ENCODE results near the gene GLCE. TPM values are rescaled to one million over a fixed set of nuclear protein-coding genes. Genes with fewer than 3 reads are reported as not detected.
A peak's percentile ranks its signal among the peaks of the same experiment; 100 is the strongest.

GLCE gene
- total and polyA plus RNA-seq, 9 of the 15 experiments (the other 6 are each of a cell fraction or from before 2014, with no cell fraction given): 4.6 to 12.3 (median 10.6) TPM

GRCh38 chr15:69194854-69195253 is 34.4 kb downstream of the GLCE start:
- no peak overlapping the region for H3K9ac ChIP-seq (ENCODE audit: insufficient read depth in 1 of 2, low read depth in 2 of 2, low read length in 2 of 2)
- no peaks in the 10 kb centered on the region for H3K9me1 ChIP-seq (ENCODE audit: control insufficient read depth, insufficient read depth, low read length)
- no peaks in the 10 kb centered on the region for H3K27me3 ChIP-seq (ENCODE audit: control insufficient read depth in 2 of 2, insufficient read depth in 2 of 2, low read length in 2 of 2)
- intact Hi-C loops (cut with micrococcal nuclease): no loop called here
- POLR2A ChIA-PET: interaction anchor here (1.0 kb wide), 1 partner anchor 32 kb away, joined by 3 read pairs; no protein-coding TSS in a partner anchor
- no peaks in the 10 kb centered on the region for H3K9me3 ChIP-seq (replicated peaks; ENCODE audit: control insufficient read depth, insufficient read depth, low read depth, low read length)
- no peaks in the 10 kb centered on the region; a peak in 1 of 5 replicates for H3K4me1 ChIP-seq (replicated peaks in 1 of 2; ENCODE audit: control insufficient read depth in 2 of 2, insufficient read depth in 2 of 2, low read length in 2 of 2)
- no peaks in the 10 kb centered on the region for H3K36me3 ChIP-seq (ENCODE audit: control insufficient read depth, insufficient read depth, low read length)
- ATAC-seq (no peak), FAIRE-seq (no peak), DNase-seq (ENCODE audit: extremely low read depth in 1 of 4, low spot score in 3 of 4) (no peak)
- H3K4me2 ChIP-seq (ENCODE audit: insufficient read depth, low read length): no peak overlapping the region
- no peak overlapping the region for H2AFZ ChIP-seq (ENCODE audit: low read depth, low read length)
- in situ Hi-C loops (cut with MboI): no loop called here
- no peaks in the 10 kb centered on the region for H3K79me2 ChIP-seq (ENCODE audit: control insufficient read depth, insufficient read depth, low read length)
- H4K20me1 ChIP-seq (replicated peaks; ENCODE audit: control insufficient read depth, insufficient read depth, low read length): no peaks in the 10 kb centered on the region
- no TSS peak for BruUV-seq (replicated peaks)
- 0% methylated on average over 1 of the region's 1 CpG for WGBS (ENCODE audit: insufficient coverage, low coverage, missing lambda C conversion rate)
- CTCF ChIA-PET (ENCODE audit: low intra/inter-chr PET ratio): interaction anchor here (0.6 kb wide), 1 partner anchor 319 kb away, joined by 3 read pairs; no protein-coding TSS in a partner anchor
- H3K4me3 ChIP-seq: no peak overlapping the region
- H3K27ac ChIP-seq (ENCODE audit: extremely low read depth, low read depth, low read length): no peak overlapping the region
- no peak for TF ChIP-seq CBFA2T3 (IDR thresholded peaks at IDR 0.05)
- TF ChIP-seq BDP1 (IDR thresholded peaks at IDR 0.05; ENCODE audit: insufficient read depth, insufficient read length): no peak
- TF ChIP-seq, protein P1, sequence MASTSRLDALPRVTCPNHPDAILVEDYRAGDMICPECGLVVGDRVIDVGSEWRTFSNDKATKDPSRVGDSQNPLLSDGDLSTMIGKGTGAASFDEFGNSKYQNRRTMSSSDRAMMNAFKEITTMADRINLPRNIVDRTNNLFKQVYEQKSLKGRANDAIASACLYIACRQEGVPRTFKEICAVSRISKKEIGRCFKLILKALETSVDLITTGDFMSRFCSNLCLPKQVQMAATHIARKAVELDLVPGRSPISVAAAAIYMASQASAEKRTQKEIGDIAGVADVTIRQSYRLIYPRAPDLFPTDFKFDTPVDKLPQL (IDR thresholded peaks at IDR 0.05; ENCODE audit: extremely low read depth, insufficient read length): no peak
- no peak for TF ChIP-seq ZNF12 (CRISPR knock-in tag; IDR thresholded peaks at IDR 0.05)
- no peak for TF ChIP-seq PURB (CRISPR knock-in tag; IDR thresholded peaks at IDR 0.05; ENCODE audit: low read depth)
- TF ChIP-seq ZBTB2 (IDR thresholded peaks at IDR 0.05): no peak
- no peak for TF ChIP-seq EWSR1 (IDR thresholded peaks at IDR 0.05; ENCODE audit: borderline replicate concordance, low read depth, partially characterized antibody)
- TF ChIP-seq ZBED1 (IDR thresholded peaks at IDR 0.05): no peak
- peak; percentile 84 for TF ChIP-seq ESRRA (IDR thresholded peaks at IDR 0.05; ENCODE audit: borderline replicate concordance, low read depth)
- TF ChIP-seq SREBF1 (IDR thresholded peaks at IDR 0.05; ENCODE audit: borderline replicate concordance, low read depth, low read length): no peak
- TF ChIP-seq PCBP2 (IDR thresholded peaks at IDR 0.05; ENCODE audit: low read depth, low read length, poor library complexity, severe bottlenecking): no peak
- no peak for TF ChIP-seq POLR2H (tag; IDR thresholded peaks at IDR 0.05; ENCODE audit: low read depth)
- TF ChIP-seq, protein P2, sequence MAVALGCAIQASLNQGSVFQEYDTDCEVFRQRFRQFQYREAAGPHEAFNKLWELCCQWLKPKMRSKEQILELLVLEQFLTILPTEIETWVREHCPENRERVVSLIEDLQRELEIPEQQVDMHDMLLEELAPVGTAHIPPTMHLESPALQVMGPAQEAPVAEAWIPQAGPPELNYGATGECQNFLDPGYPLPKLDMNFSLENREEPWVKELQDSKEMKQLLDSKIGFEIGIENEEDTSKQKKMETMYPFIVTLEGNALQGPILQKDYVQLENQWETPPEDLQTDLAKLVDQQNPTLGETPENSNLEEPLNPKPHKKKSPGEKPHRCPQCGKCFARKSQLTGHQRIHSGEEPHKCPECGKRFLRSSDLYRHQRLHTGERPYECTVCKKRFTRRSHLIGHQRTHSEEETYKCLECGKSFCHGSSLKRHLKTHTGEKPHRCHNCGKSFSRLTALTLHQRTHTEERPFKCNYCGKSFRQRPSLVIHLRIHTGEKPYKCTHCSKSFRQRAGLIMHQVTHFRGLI (CRISPR knock-in tag; IDR thresholded peaks at IDR 0.05): no peak
- TF ChIP-seq SAP30 (IDR thresholded peaks at IDR 0.05; ENCODE audit: borderline replicate concordance, insufficient read depth, low read depth, low read length, poor library complexity, severe bottlenecking): no peak
- TF ChIP-seq HDGF (IDR thresholded peaks at IDR 0.05): no peak
- 0 out of 4 replicates have a peak, but pooled peaks of 1 of the 2 experiments have one; percentile 15 for TF ChIP-seq RCOR1 (IDR thresholded peaks at IDR 0.05; ENCODE audit: borderline replicate concordance in 1 of 2, low read depth in 2 of 2, low read length in 2 of 2)
- no peak for TF ChIP-seq HMGN3 (IDR thresholded peaks at IDR 0.05; ENCODE audit: borderline replicate concordance, extremely low read depth, insufficient read length, low read depth, low read length)
